Measurements from ENCODE around the gene INPP4B. TPM values are rescaled to one million over a fixed set of nuclear protein-coding genes. Genes with fewer than 3 reads are reported as not detected.
A peak's percentile ranks its signal among the peaks of the same experiment; 100 is the strongest.

INPP4B gene
- total and polyA plus RNA-seq, 9 donors = 1.7 to 14.7 (median 10.7) TPM

DNA sequence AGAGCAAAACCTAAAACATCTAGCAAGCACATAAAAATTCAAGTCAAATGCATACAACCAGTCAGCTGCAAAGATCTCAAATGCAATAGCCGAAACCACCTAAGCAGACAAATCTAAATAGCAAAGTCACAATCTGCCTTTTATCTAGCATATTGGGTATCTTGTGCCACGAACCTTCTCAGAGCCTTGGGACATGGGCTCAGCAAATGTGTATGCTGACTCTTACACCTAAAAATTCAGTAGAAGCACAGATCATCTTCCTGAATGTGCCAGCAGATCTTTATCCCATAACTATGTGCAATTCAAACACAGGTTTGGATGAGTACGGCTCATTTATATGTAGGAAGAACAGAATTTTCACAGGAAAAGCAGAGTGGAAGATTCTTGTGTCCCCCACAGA lies 492.1 kb downstream of the INPP4B start:
- peaks cover 1% of the 10 kb centered on the region for H3K4me1 ChIP-seq (ENCODE audit: insufficient read depth)
- no peak overlapping the region for H3K27ac ChIP-seq
- no peaks in the 10 kb centered on the region for H3K9me3 ChIP-seq
- no peak for TF ChIP-seq EP300 (IDR thresholded peaks at IDR 0.05)
- TF ChIP-seq, protein P1, sequence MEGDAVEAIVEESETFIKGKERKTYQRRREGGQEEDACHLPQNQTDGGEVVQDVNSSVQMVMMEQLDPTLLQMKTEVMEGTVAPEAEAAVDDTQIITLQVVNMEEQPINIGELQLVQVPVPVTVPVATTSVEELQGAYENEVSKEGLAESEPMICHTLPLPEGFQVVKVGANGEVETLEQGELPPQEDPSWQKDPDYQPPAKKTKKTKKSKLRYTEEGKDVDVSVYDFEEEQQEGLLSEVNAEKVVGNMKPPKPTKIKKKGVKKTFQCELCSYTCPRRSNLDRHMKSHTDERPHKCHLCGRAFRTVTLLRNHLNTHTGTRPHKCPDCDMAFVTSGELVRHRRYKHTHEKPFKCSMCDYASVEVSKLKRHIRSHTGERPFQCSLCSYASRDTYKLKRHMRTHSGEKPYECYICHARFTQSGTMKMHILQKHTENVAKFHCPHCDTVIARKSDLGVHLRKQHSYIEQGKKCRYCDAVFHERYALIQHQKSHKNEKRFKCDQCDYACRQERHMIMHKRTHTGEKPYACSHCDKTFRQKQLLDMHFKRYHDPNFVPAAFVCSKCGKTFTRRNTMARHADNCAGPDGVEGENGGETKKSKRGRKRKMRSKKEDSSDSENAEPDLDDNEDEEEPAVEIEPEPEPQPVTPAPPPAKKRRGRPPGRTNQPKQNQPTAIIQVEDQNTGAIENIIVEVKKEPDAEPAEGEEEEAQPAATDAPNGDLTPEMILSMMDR (IDR thresholded peaks at IDR 0.05) = no peak
- TF ChIP-seq POLR2A (IDR thresholded peaks at IDR 0.05) = no peak
- 89 to 93% (median 92%) methylated on average over 3 of the region's 3 CpGs for whole genome bisulfite sequencing, 3 donors
- no peak for DNase-seq
- H3K4me3 ChIP-seq = no peak overlapping the region
- H3K36me3 ChIP-seq = no peaks in the 10 kb centered on the region
- no peaks in the 10 kb centered on the region for H3K27me3 ChIP-seq
- intact Hi-C loops (cut with DNase I) = loop anchor here in 2 of 4 donors (10.0 kb wide), 2 partner anchors 51 to 491 kb away; partner anchors contain the start of gene INPP4B (in 2 of the 2)

DNA sequence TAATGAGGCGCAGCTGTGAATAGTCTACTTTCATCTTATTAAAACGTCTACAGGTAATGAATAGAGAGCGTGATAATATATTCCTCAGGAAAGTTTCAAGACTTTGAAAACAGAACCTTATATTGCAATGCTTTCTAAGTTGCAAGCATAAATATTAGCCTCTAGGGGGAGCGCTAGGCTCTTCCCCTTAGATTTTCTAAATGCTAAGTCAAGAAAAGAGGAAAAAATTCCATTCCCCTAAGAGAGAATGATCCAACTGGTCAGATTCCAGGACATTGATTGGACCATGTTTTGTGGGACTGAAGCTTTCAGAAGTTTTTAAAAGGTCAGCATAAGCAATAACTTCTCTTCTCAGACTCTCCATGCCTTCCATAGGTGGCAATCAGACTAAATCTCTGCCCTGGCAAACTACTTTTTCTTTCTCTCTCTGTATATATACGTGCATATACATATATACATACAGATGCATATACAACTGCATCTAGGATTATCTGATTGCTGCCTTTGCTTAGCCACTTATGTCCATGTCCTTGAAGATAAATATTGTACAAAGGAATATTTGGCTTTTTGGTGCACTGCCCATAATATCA lies 492.9 kb downstream of the INPP4B start:
- Histone ChIP-seq H3K4me3 (no peak overlapping the region), H3K27ac (no peak overlapping the region), H3K36me3 (no peaks in the 10 kb centered on the region), H3K4me1 (ENCODE audit: insufficient read depth) (peaks cover 3% of the 10 kb centered on the region), H3K27me3 (no peaks in the 10 kb centered on the region), H3K9me3 (no peaks in the 10 kb centered on the region)
- 42 to 50% (median 43%) methylated on average over 5 of the region's 5 CpGs for WGBS, 3 donors
- no peak for TF ChIP-seq POLR2A (IDR thresholded peaks at IDR 0.05)
- TF ChIP-seq, protein P1 (IDR thresholded peaks at IDR 0.05) = peak; percentile 47 to 58 (median 55)
- peak in 1 of 5 donors; percentile 22 for DNase-seq
- intact Hi-C loops (cut with DNase I) = loop anchor here in 2 of 4 donors (10.0 kb wide), 2 partner anchors 52 to 492 kb away; partner anchors contain the start of gene INPP4B (in 2 of the 2)

DNA sequence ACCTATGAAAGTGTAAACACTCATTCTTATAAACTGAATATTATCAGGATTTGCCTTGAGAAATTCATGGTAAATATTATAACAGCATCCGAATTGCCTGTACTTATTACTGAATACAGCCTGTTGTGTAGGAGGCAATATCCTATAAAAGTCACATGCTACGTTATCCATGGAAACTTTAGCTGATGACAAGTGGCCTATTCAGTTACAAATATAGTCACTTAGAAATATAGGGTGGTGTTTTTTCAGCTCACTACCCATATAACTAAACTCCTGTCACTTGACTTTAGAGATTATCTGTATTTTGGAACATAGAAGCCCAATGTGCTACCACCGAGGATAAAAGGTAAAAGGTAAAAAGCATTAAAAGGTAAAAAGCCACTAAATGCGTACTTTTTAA lies 493.4 kb downstream of the INPP4B start:
- H3K36me3 ChIP-seq = no peaks in the 10 kb centered on the region
- 81 to 85% (median 82%) methylated on average over 4 of the region's 4 CpGs for WGBS, 3 donors
- H3K4me3 ChIP-seq = no peak overlapping the region
- intact Hi-C loops (cut with DNase I) = loop anchor here in 2 of 4 donors (10.0 kb wide), 2 partner anchors 52 to 492 kb away; partner anchors contain the start of gene INPP4B (in 2 of the 2)
- H3K27ac ChIP-seq = no peak overlapping the region
- no peaks in the 10 kb centered on the region for H3K27me3 ChIP-seq
- peaks cover 3% of the 10 kb centered on the region for H3K4me1 ChIP-seq (ENCODE audit: insufficient read depth)
- TF ChIP-seq EP300 (IDR thresholded peaks at IDR 0.05) (no peak), POLR2A (IDR thresholded peaks at IDR 0.05) (no peak)
- TF ChIP-seq, protein P1 (IDR thresholded peaks at IDR 0.05) = no peak
- no peak for DNase-seq
- H3K9me3 ChIP-seq = no peaks in the 10 kb centered on the region

DNA sequence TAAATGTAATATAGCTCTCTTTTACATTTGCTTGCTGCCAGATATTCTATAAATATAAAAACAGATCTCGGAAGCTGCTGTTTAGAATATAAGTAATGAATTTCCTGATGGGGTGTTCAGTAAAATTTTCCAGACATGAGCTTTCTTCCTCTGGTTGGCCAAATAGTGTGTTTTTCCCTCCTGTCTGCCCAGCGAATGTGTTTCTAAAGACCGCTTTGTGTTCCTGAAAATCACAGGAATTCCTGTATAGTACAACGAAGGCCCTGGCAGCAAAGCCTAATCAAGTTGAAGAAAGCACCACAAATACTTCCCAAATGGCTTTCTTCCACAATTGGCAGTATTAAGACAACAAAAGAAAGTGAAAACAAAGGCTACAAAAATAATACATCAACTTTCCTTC lies 494.1 kb downstream of the INPP4B start:
- peaks cover 3% of the 10 kb centered on the region for H3K4me1 ChIP-seq (ENCODE audit: insufficient read depth)
- H3K27me3 ChIP-seq = no peaks in the 10 kb centered on the region
- H3K9me3 ChIP-seq = no peaks in the 10 kb centered on the region
- WGBS, 3 donors = 37 to 57% (median 37%) methylated on average over 4 of the region's 4 CpGs
- no peaks in the 10 kb centered on the region for H3K36me3 ChIP-seq
- DNase-seq = no peak
- H3K27ac ChIP-seq = no peak overlapping the region
- TF ChIP-seq EP300 (IDR thresholded peaks at IDR 0.05) (no peak), POLR2A (IDR thresholded peaks at IDR 0.05) (no peak)
- TF ChIP-seq, protein P1 (IDR thresholded peaks at IDR 0.05) = no peak
- intact Hi-C loops (cut with DNase I) = loop anchor here in 2 of 4 donors (10.0 kb wide), 2 partner anchors 53 to 493 kb away; partner anchors contain the start of gene INPP4B (in 2 of the 2)
- H3K4me3 ChIP-seq = no peak overlapping the region

Measured in ovary (tissue), 9 donors.